Activated CD4-positive, alpha-beta T cell treated with anti-CD3 and anti-CD28 coated beads, Interleukin-2, Interleukin-4, amounts not matched to agents 100 ng/mL and 50 ng/mL, durations not matched to agents 16 hours and 8 hours (primary cell): Measurements from ENCODE around the gene SFN.

Source experiments
- DNase-seq: peaks from one replicate; pipeline ENCODE4 v3.0.0-alpha.2; 2020; ENCODE audit warnings: low spot score

SFN gene

GRCh38 chr1:26913389-26913753 is 50.4 kb downstream of the SFN start:
- no peak for DNase-seq
